Heart left ventricle (tissue), 13 donors: ENCODE results near the gene PARD3B.

ENCODE experiments used
- CTCF ChIP-seq, 12 donors: fragments of 200-600 bp; sonication (generic) in 4 of 12; IDR thresholded peaks; one replicate each; pipeline versions ENCODE4 v1.5.0 to v1.8.0; 2018 to 2022; ENCODE audit warnings: antibody characterized with exemption in 12 of 12, mild to moderate bottlenecking in 5 of 12
- POLR2A ChIP-seq, 2 donors: fragments of 450-650 bp; IDR thresholded peaks; one replicate each; pipeline ENCODE4 v1.6.1; 2017; ENCODE audit warnings: antibody characterized with exemption in 2 of 2, mild to moderate bottlenecking in 2 of 2, moderate library complexity in 2 of 2
- donor health status: ischemic (EF 13 %, LVEDD 7.1; RV severe dilation, severe dysfunction).
- donor health status: DM: no; HTN: yes; CAD: no.
- donor health status: DM: no; HTN: no; CAD: no.
- donor health status: ischemic (EF 25% LVEDD 6.9; RV normal size, moderate dysfunction).
- donor health status: ischemic (EF 25% LVEDD 5.7; RV mildly dilated, moderate dysfunction).
- donor health status: ischemic (EF 35%, LVEDD 5.7; RV mildly dilated, moderate dysfunction).
- donor health status: nonischemic (EF 11% LVEDD 7.7; RV severe dilation, severe dysfunction).
- donor health status: DM: yes; HTN: yes; CAD: no.
- donor health status: PGD.
- donor health status: ischemic (EF 29% LVEDD 5.4; RV normal size, mild dysfunction).
- donor health status: nonischemic (EF 23%, LVEDD 6.1; RV moderate dilation, normal function).

- no peak for TF ChIP-seq CTCF (IDR thresholded peaks at IDR 0.05)
- no peak for TF ChIP-seq POLR2A (IDR thresholded peaks at IDR 0.05)
Observed at GRCh38 chr2:204770735-204771134, 225.5 kb downstream of the PARD3B start.
